Stimulated activated CD4-positive, alpha-beta T cell treated with anti-CD3 and anti-CD28 coated beads, Interleukin-4, amount 100 ng/mL, for 48 hours (primary cell): ENCODE results near the gene MS4A10.

Source experiments
- DNase-seq, 2 donors: peaks; one replicate each; pipeline ENCODE4 v3.0.0-alpha.2; 2020; ENCODE audit warnings: low read depth in 2 of 2

Gene MS4A10

DNA sequence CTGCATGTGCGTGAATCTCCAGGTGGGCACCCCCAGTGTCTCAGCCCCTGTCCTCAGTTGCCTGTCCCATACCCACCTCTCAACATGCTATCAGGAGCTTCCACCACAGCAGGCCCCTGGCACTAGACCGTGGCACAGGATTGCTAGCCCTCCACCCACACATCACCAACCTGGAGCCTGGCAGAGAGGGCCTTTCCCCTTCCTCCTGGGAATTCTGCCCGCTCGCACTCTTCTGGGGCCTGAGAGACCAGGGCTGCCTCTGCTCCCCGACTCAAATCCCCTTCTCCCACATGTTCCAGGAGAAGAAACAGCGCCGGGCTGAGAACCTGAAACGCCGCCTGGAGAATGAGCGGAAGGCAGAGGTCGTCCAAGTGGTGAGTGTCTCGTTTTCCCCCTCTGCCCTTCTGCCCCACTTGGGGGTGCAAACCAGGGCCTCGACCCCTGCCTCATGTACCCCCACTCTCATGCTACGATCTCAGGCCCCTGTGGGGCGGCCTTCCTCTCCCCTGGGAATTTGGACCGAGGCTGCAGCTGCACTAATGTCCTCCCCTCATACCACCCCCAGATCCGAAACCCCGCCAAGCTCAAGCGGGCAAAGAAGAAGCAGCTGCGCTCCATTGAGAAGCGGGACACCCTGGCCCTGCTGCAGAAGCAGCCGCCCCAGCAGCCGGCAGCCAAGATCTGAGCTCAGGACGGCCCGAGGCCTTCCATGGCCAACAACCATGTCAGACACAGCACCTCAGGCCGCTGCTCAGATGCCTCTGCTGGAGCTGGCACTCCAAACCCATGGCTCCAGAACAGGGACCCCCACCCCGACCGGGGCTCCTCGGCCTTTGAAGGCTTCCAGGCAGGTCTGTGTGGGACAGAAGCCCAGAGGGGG, 64.7 kb downstream of the MS4A10 start:
- no peak for DNase-seq
